BE2C (cell line): Measurements from ENCODE around the gene TIPRL. TPM values are rescaled to one million over a fixed set of nuclear protein-coding genes. Genes with fewer than 3 reads are reported as not detected.

ENCODE experiments used
- DNase-seq: peaks from one replicate; pipeline ENCODE4 v3.0.0-alpha.2; 2020
- H3K27me3 ChIP-seq: fragments of 250-450 bp; sonication (Bioruptor Pico); 2 replicates; pipeline ENCODE4 v1.5.1; 2020; ENCODE audit warnings: mild to moderate bottlenecking
- H3K36me3 ChIP-seq: fragments of 250-450 bp; sonication (Bioruptor Pico); 2 replicates; pipeline ENCODE4 v1.5.1; 2020; ENCODE audit warnings: mild to moderate bottlenecking
- H3K4me1 ChIP-seq: fragments of 250-450 bp; sonication (Bioruptor Pico); 2 replicates; pipeline ENCODE4 v1.5.1; 2020
- H3K4me3 ChIP-seq: 2 replicates; pipeline ENCODE4 v1.5.1; 2011; ENCODE audit warnings: low read depth, low read length
- H3K9me3 ChIP-seq: fragments of 250-450 bp; sonication (Bioruptor Pico); 2 replicates; pipeline ENCODE4 v1.5.1; 2020
- polyA plus RNA-seq: library from polyadenylated mRNA; unstranded; fragments of >200 nt; gene quantifications from one replicate; pipeline ENCODE4 v1.2.1, GENCODE V29; 2012; ENCODE audit warnings: low read depth, missing spikeins; ENCODE audit not compliant: insufficient read length, insufficient read depth
- TF ChIP-seq, protein P1 (sequence below): IDR thresholded peaks from 2 replicates; pipeline ENCODE4 v1.5.1; 2012; ENCODE audit warnings: mild to moderate bottlenecking, low read depth, low read length

The TIPRL gene
- polyA plus RNA-seq, result 52.4 TPM

DNA sequence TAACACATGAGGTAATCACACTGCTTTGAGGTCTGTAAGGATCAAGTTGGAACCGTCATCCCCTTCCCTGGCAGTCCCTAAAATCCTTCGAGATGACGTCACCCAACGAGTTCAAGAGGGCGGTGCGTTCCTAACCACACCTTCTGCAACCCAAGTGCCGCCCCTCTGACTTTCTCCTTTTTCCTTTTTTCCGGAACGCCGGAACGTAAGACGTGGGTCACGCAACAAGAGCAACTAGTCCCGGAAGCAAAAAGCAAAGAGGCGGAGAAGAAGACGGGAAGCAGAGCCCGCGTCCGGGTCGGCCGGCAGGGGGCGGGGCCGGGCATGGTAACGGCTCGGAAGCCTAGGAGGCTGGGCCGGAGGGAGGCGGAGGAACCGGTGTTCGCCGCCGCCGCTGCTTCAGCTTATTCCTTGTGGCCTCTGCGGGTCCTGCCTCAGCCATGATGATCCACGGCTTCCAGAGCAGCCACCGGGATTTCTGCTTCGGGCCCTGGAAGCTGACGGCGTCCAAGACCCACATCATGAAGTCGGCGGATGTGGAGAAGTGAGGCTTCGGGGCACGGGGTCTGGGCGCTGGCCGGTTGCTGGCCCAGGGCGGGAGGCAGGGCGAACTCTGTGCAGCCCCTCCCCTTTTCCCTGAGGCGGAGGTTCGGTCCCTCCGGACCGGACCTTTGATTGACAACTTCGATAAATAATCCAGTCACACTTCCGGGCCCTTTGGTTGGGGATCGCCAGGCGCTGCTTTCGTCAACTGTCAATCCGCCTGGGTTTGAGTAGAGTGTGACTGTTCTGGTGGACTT lies at the start of gene TIPRL:
TIPRL (plus strand) TSS at position 325 of the 800 bp plus-strand sequence; CDS start at position 441, 116 bp downstream.
- Histone ChIP-seq H3K4me1 (no peaks in the 10 kb centered on the region), H3K9me3 (no peaks in the 10 kb centered on the region), H3K4me3 (peak within 1 kb of the TSS; percentile 81), H3K27me3 (no peaks in the 10 kb centered on the region), H3K36me3 (no peaks in the 10 kb centered on the region; the same call in 1 of the 2 replicates)
- TF ChIP-seq, protein P1, sequence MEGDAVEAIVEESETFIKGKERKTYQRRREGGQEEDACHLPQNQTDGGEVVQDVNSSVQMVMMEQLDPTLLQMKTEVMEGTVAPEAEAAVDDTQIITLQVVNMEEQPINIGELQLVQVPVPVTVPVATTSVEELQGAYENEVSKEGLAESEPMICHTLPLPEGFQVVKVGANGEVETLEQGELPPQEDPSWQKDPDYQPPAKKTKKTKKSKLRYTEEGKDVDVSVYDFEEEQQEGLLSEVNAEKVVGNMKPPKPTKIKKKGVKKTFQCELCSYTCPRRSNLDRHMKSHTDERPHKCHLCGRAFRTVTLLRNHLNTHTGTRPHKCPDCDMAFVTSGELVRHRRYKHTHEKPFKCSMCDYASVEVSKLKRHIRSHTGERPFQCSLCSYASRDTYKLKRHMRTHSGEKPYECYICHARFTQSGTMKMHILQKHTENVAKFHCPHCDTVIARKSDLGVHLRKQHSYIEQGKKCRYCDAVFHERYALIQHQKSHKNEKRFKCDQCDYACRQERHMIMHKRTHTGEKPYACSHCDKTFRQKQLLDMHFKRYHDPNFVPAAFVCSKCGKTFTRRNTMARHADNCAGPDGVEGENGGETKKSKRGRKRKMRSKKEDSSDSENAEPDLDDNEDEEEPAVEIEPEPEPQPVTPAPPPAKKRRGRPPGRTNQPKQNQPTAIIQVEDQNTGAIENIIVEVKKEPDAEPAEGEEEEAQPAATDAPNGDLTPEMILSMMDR, result peak; percentile 49
- DNase-seq, result peak; percentile 97

DNA sequence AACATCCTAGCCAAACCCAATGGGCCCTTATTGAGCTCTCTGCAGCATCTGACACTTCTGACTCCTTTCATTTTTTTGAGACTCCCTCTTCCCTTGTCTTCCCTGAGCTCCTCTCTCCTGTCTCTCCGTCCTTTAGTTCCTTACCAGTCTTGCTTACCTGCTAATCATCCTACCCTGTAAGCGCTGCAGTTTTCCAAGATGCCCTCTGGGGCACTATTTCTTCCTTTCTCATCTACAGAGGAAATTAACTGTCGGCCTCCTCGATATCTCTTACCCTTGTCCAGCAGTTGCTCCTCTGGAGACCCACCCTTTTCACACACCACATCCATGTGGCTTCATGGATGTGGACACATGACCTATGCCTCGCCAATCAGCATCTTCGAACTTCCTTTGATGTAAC lies 48.8 kb upstream of the TIPRL start:
- H3K27me3 ChIP-seq, result peaks cover 13% of the 10 kb centered on the region
- H3K36me3 ChIP-seq, result no peaks in the 10 kb centered on the region
- no peaks in the 10 kb centered on the region for H3K9me3 ChIP-seq
- no peaks in the 10 kb centered on the region for H3K4me1 ChIP-seq
- no peak for DNase-seq
- TF ChIP-seq, protein P1, result no peak
- no peak overlapping the region for H3K4me3 ChIP-seq

DNA sequence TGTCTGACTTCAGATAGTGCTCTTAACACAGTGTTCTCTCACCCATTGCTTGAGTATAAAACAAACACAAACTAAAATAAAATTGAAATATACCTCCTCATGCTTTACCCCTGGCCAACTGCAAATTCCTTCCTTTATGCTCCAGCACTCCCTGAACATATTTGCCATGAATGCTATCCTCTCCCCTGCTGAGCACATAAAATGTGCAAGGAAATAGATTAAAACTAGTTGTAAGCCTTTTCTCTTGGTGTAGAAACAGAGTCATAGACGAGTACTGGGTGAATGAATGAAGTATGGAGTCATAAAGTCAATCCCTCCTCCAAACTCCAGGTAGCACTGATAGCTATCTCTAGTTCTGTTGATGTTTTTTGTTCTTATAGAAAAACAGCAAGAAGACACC lies 44.6 kb upstream of the TIPRL start:
- TF ChIP-seq, protein P1, result no peak
- no peak for DNase-seq
- H3K4me1 ChIP-seq, result no peaks in the 10 kb centered on the region
- H3K36me3 ChIP-seq, result no peaks in the 10 kb centered on the region
- no peak overlapping the region for H3K4me3 ChIP-seq
- H3K27me3 ChIP-seq, result peaks cover 29% of the 10 kb centered on the region
- H3K9me3 ChIP-seq, result no peaks in the 10 kb centered on the region

DNA sequence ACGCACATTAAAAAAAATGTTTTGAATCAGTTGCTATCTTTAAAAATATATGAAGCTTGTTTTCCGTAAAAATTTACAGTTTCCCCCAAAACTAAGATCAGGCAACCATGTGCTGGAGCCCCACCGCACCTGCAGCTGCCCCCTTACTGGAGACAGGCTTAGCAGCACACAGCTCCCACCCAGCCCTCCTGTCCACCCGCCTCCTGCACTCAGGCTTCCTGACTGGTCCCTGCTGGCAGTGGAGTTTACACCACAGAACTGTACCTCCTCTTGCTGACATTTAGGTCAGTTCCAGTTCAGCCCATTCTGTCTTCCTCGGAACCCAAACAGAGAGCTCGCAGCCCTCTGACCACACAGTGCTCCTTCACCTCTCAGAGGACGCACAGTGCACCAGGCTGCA lies 44.1 kb upstream of the TIPRL start:
- Histone ChIP-seq H3K27me3 (peaks cover 29% of the 10 kb centered on the region), H3K4me1 (no peaks in the 10 kb centered on the region), H3K9me3 (no peaks in the 10 kb centered on the region), H3K36me3 (no peaks in the 10 kb centered on the region), H3K4me3 (no peak overlapping the region)
- TF ChIP-seq, protein P1, result no peak
- DNase-seq, result no peak

DNA sequence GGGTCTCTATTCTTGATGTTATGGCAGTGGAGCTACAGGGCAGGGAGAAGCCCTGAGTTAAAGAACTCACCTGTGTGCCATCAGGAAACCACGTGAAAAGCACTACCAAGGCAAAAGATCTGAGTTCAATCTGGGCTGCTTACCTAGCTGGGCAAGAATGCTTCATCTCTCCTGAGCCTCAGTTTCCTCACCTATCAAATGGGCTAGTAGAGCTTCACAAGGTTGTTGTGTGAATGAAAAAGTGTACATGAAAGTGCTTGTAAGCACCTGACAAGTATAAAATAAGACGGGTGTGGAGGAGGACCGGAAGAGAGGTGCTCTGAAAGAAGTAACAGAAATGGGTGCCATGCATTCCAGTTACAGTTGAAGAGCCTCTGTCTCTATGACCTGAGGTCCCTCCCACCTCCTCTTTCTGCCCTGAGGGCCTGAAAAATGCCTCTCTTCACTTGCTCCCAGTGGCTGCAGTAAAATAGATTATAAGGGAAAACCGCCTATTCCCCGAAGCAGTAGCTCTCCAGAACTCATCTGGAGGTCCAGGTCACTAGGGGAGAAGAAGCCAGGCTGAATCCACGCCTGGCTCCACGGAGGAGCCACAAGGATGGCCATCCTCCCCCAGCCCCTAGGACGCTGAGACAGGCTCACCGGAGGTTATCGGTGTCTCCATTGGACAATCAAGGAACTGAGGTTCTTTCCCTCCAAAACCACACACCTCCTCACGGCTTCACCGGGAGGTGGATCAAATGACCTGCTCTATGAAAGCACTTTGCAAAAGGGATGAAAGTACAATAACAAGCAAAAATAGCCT lies 43.4 kb upstream of the TIPRL start:
- no peaks in the 10 kb centered on the region for H3K36me3 ChIP-seq
- H3K4me3 ChIP-seq, result peak overlapping the region; percentile 68
- DNase-seq, result no peak
- no peaks in the 10 kb centered on the region for H3K9me3 ChIP-seq
- no peaks in the 10 kb centered on the region for H3K4me1 ChIP-seq
- TF ChIP-seq, protein P1, result no peak
- H3K27me3 ChIP-seq, result peaks cover 29% of the 10 kb centered on the region
